GM12878 (cell line): ENCODE results near the gene PRDM1. TPM values are rescaled to one million over a fixed set of nuclear protein-coding genes. Genes with fewer than 3 reads are reported as not detected.
A peak's percentile ranks its signal among the peaks of the same experiment; 100 is the strongest.

ENCODE experiments used
- ATAC-seq: fragments of 200-7000 bp; cut with Tn5 transposase; 3 replicates; pipeline ENCODE4 v1.9.1; 2020; ENCODE audit warnings: mild to moderate bottlenecking, moderate library complexity
- BruUV-seq: library from RNA; stranded (reverse); fragments of 400-500 nt; replicated peaks from 2 replicates; lab custom pipeline; 2021; lab: Mats Ljungman, UMichigan
- CTCF ChIA-PET: fragments of 300-600 bp; sonication (Branson Sonifier 250); formaldehyde crosslinking; extraction: SDS; loops from one replicate; lab custom pipeline; 2021; ENCODE audit warnings: inconsistent platforms; lab: Yijun Ruan, JAX
- POLR2A ChIA-PET: fragments of 350-600 bp; formaldehyde crosslinking; extraction: SDS; loops from one replicate; lab custom pipeline; 2021; ENCODE audit warnings: inconsistent platforms; lab: Charles Lee
- RAD21 ChIA-PET: fragments of 300-600 bp; sonication (Branson Sonifier 250); formaldehyde crosslinking; loops from one replicate; lab custom pipeline; 2023; ENCODE audit warnings: antibody characterized with exemption; ENCODE audit not compliant: unreplicated experiment; lab: Charles Lee
- SMC1A ChIA-PET: fragments of 300-600 bp; sonication (Branson Sonifier 250); formaldehyde crosslinking; loops from one replicate; lab custom pipeline; 2023; ENCODE audit not compliant: unreplicated experiment, uncharacterized antibody; lab: Charles Lee
- DNase-seq: peaks from one replicate; pipeline ENCODE4 v3.0.0-alpha.2; 2011; ENCODE audit warnings: low read depth, low spot score
- FAIRE-seq: peaks from 3 replicates; lab custom pipeline; 2011; peaks lifted over from hg19 to GRCh38; lab: Jason Lieb, UNC
- H2AFZ ChIP-seq: 2 replicates; pipeline ENCODE4 v1.6.0; 2011; ENCODE audit warnings: low read depth, low read length, control low read depth; ENCODE audit not compliant: control insufficient read depth
- H3K27ac ChIP-seq: 2 replicates; pipeline ENCODE4 v1.5.1; 2011; ENCODE audit warnings: control low read depth; ENCODE audit not compliant: control insufficient read depth, insufficient read depth
- H3K27me3 ChIP-seq, 2 experiments: replicated peaks in 1 of 2; 2 replicates each; pipeline versions ENCODE4 v1.6.0 to v1.6.1; 2011; ENCODE audit warnings: low read length in 1 of 2; ENCODE audit not compliant: control insufficient read depth in 2 of 2, insufficient read depth in 2 of 2
- H3K36me3 ChIP-seq, 2 experiments: 2 replicates each; pipeline ENCODE4 v1.5.1; 2011; ENCODE audit warnings: low read length in 1 of 2; ENCODE audit not compliant: control insufficient read depth in 2 of 2, insufficient read depth in 2 of 2
- H3K4me1 ChIP-seq: 2 replicates; pipeline ENCODE4 v1.6.1; 2011; ENCODE audit warnings: mild to moderate bottlenecking, low read length, moderate library complexity, mixed read lengths; ENCODE audit not compliant: control insufficient read depth, insufficient read depth
- H3K4me2 ChIP-seq: 2 replicates; pipeline ENCODE4 v1.6.0; 2011; ENCODE audit warnings: control low read depth; ENCODE audit not compliant: control insufficient read depth, insufficient read depth
- H3K4me3 ChIP-seq: fragments of 200-600 bp; sonication (generic); 2 replicates; pipeline ENCODE4 v1.5.1; 2016
- H3K79me2 ChIP-seq: 2 replicates; pipeline ENCODE4 v1.6.0; 2011; ENCODE audit warnings: low read length; ENCODE audit not compliant: control insufficient read depth, insufficient read depth
- H3K9ac ChIP-seq: 2 replicates; pipeline ENCODE4 v1.8.0; 2011; ENCODE audit warnings: low read length, control low read depth, mixed read lengths; ENCODE audit not compliant: control insufficient read depth, insufficient read depth
- H3K9me3 ChIP-seq: replicated peaks from 3 replicates; pipeline ENCODE4 v1.5.1; 2011; ENCODE audit warnings: mild to moderate bottlenecking, low read length; ENCODE audit not compliant: control insufficient read depth, insufficient read depth
- H4K20me1 ChIP-seq: 2 replicates; pipeline ENCODE4 v1.6.0; 2011; ENCODE audit not compliant: control insufficient read depth, insufficient read depth
- CBFB ChIP-seq: IDR thresholded peaks from 2 replicates; pipeline ENCODE4 v1.6.1; 2016; ENCODE audit warnings: antibody characterized with exemption, low read depth
- CEBPZ ChIP-seq: fragments of 150-350 bp; IDR thresholded peaks from 2 replicates; pipeline ENCODE4 v1.6.1; 2016; ENCODE audit warnings: low read depth, low read length
- CREB1 ChIP-seq: IDR thresholded peaks from 2 replicates; pipeline ENCODE4 v1.6.1; 2012; ENCODE audit warnings: low read depth, mild to moderate bottlenecking, inconsistent platforms
- CREM ChIP-seq: IDR thresholded peaks from 2 replicates; pipeline ENCODE4 v1.6.1; 2014; ENCODE audit warnings: antibody characterized with exemption, low read depth
- EED ChIP-seq: sonication (generic); IDR thresholded peaks from 2 replicates; pipeline ENCODE4 v1.6.1; 2016; ENCODE audit warnings: antibody characterized with exemption, low read depth
- FOXK2 ChIP-seq: fragments of 450-650 bp; IDR thresholded peaks from 2 replicates; pipeline ENCODE4 v1.6.1; 2017; ENCODE audit warnings: mild to moderate bottlenecking, moderate library complexity
- IKZF2 ChIP-seq, 2 experiments: fragments of 450-650 bp; IDR thresholded peaks; 2 replicates each; pipeline ENCODE4 v1.6.1; 2017; ENCODE audit warnings: mild to moderate bottlenecking in 2 of 2, moderate library complexity in 2 of 2
- RAD21 ChIP-seq: IDR thresholded peaks from 2 replicates; pipeline ENCODE4 v1.6.1; 2011; ENCODE audit warnings: mild to moderate bottlenecking, low read depth, low read length, moderate library complexity; ENCODE audit not compliant: insufficient read depth
- RFX5 ChIP-seq: IDR thresholded peaks from 2 replicates; pipeline ENCODE4 v1.6.1; 2011; ENCODE audit warnings: low read depth, low read length, improper control_type of control experiment
- SRF ChIP-seq, 2 experiments: IDR thresholded peaks; 2 replicates each; pipeline ENCODE4 v1.6.1; 2011; ENCODE audit warnings: low read depth in 2 of 2, low read length in 2 of 2, mild to moderate bottlenecking in 1 of 2, moderate library complexity in 1 of 2
- ZNF274 ChIP-seq: IDR thresholded peaks from one replicate; pipeline ENCODE4 v1.8.0; 2011; ENCODE audit not compliant: insufficient read length, insufficient read depth
- WGBS: methylation state at CpG from one replicate; pipeline ENCODE4 v1.1.6; 2016; ENCODE audit warnings: low lambda C conversion rate; ENCODE audit not compliant: insufficient replicate concordance, insufficient coverage; ENCODE audit errors: missing lambda C conversion rate; 5-methylcytosine and 5-hydroxymethylcytosine counted together
- in situ Hi-C: fragments of 300-500 bp; cut with MboI; formaldehyde crosslinking; loops from 9 replicates; pipeline ENCODE4 v1.14.3; 2018; ENCODE audit warnings: mixed read lengths
- intact Hi-C: fragments of 100-400 bp; cut with micrococcal nuclease; formaldehyde crosslinking; loops from one replicate; pipeline ENCODE4 v1.14.2; 2022; ENCODE audit not compliant: unreplicated experiment
- polyA plus RNA-seq, 11 experiments: library from polyadenylated mRNA; depleted of rRNA in 4 of 11; unstranded in 6 of 11; stranded (reverse) in 5 of 11; fragments of >200 nt; fragmentation: Nextera tagmentation in 4 of 11; fragmentation: Illumina TruSeq in 1 of 11; extraction: Ambion mirVana in 4 of 11; extraction: Trizol in 1 of 11; gene quantifications; 1 replicate in 1 of 11; 2 replicates in 10 of 11; pipeline versions ENCODE4 v1.2.1 to v1.2.3, GENCODE V29; 2011 to 2016; ENCODE audit warnings: inconsistent platforms in 2 of 11, missing spikeins in 2 of 11, low read depth in 1 of 11
- total RNA-seq, 4 experiments: library from RNA; depleted of rRNA in 3 of 4; stranded (reverse); fragments of >200 nt in 3 of 4; fragmentation: Illumina TruSeq in 1 of 4; extraction: Trizol in 1 of 4; gene quantifications; 2 replicates each; pipeline versions ENCODE4 v1.2.1 to v1.2.3, GENCODE V29; 2013 to 2021
- TF ChIP-seq, protein P1 (sequence below): IDR thresholded peaks from 2 replicates; pipeline ENCODE4 v1.6.1; 2012; ENCODE audit warnings: improper control_type of control experiment, low read depth, low read length; ENCODE audit not compliant: insufficient replicate concordance

PRDM1 gene
- total and polyA plus RNA-seq, 10 of the 15 experiments (the other 5 are each of a cell fraction or from before 2014, with no cell fraction given) = 1.9 to 15.8 (median 4.1) TPM

DNA sequence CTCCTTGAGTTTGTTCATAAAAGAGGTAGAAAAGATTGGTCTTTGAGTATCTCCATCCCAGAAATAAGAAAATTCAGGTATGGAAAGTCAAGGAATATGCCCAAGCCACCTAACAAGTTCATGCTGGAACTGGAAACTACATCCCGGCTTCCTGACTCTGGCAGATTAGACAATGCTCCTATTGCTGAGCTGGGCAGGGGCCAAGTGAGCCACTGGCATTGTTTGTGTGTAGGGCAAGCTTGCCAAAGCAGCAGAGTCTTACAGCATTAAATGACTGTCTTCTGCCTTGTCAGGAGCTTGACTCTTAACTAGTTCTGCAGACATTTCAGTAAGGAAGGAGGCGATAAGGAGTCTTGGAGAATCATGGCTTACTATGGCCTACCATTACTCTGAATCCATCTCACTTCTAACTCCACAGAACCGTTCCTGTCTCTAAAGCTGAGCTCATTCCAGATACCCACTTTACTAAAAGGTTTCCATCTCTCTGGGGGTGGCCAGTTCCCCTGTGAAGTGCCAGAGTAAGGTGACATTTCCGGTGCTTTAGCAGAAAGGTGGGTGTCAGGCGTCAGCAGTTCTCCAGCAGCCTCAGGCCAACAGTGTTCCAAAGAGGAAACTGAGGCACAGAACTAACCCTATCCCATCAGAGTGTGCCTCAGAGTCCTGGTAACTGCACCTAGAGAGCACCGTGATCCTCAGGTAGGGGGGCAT lies 30.1 kb downstream of the PRDM1 start (continued):
- no peak for TF ChIP-seq RAD21
- TF ChIP-seq ZNF274 = no peak
- TF ChIP-seq CBFB = no peak
- no peak for TF ChIP-seq FOXK2

DNA sequence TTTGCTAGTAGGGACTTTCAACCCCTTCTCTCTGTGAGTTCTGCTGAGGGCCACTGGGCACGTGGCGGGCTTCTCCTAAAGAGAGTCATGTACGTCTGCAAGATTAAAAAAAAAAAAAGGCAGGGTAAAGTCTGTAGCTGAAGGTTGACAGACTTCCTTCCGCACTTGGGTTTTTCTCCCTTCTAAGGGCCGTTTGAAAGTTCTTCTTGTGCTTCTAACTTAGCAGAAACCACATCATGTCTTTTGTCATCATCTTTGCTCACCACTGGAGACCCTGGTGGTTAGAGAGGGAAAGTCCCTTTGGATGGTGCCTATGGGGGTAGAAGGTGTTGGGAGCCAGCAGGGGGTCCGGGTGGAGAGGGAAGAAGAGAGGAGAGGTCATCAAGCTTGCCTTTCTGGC lies 31.4 kb downstream of the PRDM1 start:
- intact Hi-C loops (no loop called here), in situ Hi-C loops (no loop called here)
- Histone ChIP-seq H3K36me3 (no peaks in the 10 kb centered on the region), H3K4me3 (no peak overlapping the region), H3K27me3 (peaks cover 0 to 2% of the 10 kb centered on the region in 2 experiments; a peak in 1 of 4 replicates), H3K4me1 (peaks cover 50% of the 10 kb centered on the region), H3K9me3 (no peaks in the 10 kb centered on the region; the same call in 2 of the 3 replicates), H2AFZ (no peak overlapping the region), H4K20me1 (no peaks in the 10 kb centered on the region), H3K27ac (peak overlapping the region; percentile 5), H3K79me2 (no peaks in the 10 kb centered on the region), H3K4me2 (peak overlapping the region; percentile 32; the same call in 1 of the 2 replicates), H3K9ac (no peak overlapping the region; the same call in 1 of the 2 replicates)
- peak; percentile 24 for ATAC-seq
- DNase-seq = no peak
- 0% methylated on average over 5 of the region's 6 CpGs for WGBS
- no peak for FAIRE-seq
- ChIA-PET POLR2A (interaction anchor here (0.6 to 0.9 kb wide), 3 partner anchors 8 to 193 kb away, joined by 3 to 4 read pairs (median 4); no protein-coding TSS in a partner anchor), CTCF (interaction anchor here (0.7 to 1.6 kb wide), 3 partner anchors 19 to 106 kb away, joined by 3 to 6 read pairs (median 3); no protein-coding TSS in a partner anchor), SMC1A (interaction anchor here (0.9 to 3.0 kb wide), 11 partner anchors 11 to 686 kb away, joined by 3 to 15 read pairs (median 4); no protein-coding TSS in a partner anchor), RAD21 (interaction anchor here (1.0 to 2.9 kb wide), 7 partner anchors 12 to 106 kb away, joined by 3 to 13 read pairs (median 3); no protein-coding TSS in a partner anchor)
- no TSS peak for BruUV-seq
- peak; percentile 69 for TF ChIP-seq CBFB
- peak; percentile 70; the same call in 1 of the 2 replicates for TF ChIP-seq CREM
- TF ChIP-seq, protein P1, sequence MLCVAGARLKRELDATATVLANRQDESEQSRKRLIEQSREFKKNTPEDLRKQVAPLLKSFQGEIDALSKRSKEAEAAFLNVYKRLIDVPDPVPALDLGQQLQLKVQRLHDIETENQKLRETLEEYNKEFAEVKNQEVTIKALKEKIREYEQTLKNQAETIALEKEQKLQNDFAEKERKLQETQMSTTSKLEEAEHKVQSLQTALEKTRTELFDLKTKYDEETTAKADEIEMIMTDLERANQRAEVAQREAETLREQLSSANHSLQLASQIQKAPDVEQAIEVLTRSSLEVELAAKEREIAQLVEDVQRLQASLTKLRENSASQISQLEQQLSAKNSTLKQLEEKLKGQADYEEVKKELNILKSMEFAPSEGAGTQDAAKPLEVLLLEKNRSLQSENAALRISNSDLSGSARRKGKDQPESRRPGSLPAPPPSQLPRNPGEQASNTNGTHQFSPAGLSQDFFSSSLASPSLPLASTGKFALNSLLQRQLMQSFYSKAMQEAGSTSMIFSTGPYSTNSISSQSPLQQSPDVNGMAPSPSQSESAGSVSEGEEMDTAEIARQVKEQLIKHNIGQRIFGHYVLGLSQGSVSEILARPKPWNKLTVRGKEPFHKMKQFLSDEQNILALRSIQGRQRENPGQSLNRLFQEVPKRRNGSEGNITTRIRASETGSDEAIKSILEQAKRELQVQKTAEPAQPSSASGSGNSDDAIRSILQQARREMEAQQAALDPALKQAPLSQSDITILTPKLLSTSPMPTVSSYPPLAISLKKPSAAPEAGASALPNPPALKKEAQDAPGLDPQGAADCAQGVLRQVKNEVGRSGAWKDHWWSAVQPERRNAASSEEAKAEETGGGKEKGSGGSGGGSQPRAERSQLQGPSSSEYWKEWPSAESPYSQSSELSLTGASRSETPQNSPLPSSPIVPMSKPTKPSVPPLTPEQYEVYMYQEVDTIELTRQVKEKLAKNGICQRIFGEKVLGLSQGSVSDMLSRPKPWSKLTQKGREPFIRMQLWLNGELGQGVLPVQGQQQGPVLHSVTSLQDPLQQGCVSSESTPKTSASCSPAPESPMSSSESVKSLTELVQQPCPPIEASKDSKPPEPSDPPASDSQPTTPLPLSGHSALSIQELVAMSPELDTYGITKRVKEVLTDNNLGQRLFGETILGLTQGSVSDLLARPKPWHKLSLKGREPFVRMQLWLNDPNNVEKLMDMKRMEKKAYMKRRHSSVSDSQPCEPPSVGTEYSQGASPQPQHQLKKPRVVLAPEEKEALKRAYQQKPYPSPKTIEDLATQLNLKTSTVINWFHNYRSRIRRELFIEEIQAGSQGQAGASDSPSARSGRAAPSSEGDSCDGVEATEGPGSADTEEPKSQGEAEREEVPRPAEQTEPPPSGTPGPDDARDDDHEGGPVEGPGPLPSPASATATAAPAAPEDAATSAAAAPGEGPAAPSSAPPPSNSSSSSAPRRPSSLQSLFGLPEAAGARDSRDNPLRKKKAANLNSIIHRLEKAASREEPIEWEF = no peak
- 0 out of 2 replicates have a peak, but pooled peaks have one; percentile 25 for TF ChIP-seq EED
- TF ChIP-seq RFX5 = no peak
- peak in 1 of 2 experiments; percentile 82; a peak in 2 of 4 replicates for TF ChIP-seq SRF (IDR thresholded peaks at IDR 0.05; ENCODE audit: low read depth in 2 of 2, low read length in 2 of 2)
- peak in 1 of 2 experiments; percentile 11; a peak in 1 of 4 replicates for TF ChIP-seq IKZF2 (IDR thresholded peaks at IDR 0.05)
- no peak for TF ChIP-seq CEBPZ
- peak; percentile 51; the same call in 1 of the 2 replicates for TF ChIP-seq CREB1
